SK-MEL-5 (cell line): ENCODE results near the gene RNF222. TPM values are rescaled to one million over a fixed set of nuclear protein-coding genes. Genes with fewer than 3 reads are reported as not detected.
"Not testable (repeated sequence)": the region's sequence is repeated elsewhere in the genome, so short reads cannot be mapped to it uniquely, and the experiment has no call there.

Source experiments
- DNase-seq: peaks from one replicate; pipeline ENCODE4 v3.0.0-alpha.2; 2016; ENCODE audit warnings: low read depth, low spot score
- in situ Hi-C: cut with HindIII; loops from 2 replicates; pipeline ENCODE4 v1.10.0; 2016; ENCODE audit warnings: low sequenced_read_pairs, high pct_unique_total_duplicates, low pct_unique_long_range_greater_than_20kb
- total RNA-seq: library from RNA; depleted of rRNA; stranded (reverse); fragments of >200 nt; shearing (Covaris generic); gene quantifications from 2 replicates; pipeline ENCODE4 v1.2.3, GENCODE V29; 2014

The RNF222 gene
- total RNA-seq, 1 experiment from 2014 or later, result not detected

- in situ Hi-C loops, result no loop called here
- no peak for DNase-seq
These were observed 20.8 kb upstream of the RNF222 start for GRCh38 chr17:8418471-8418870.

GRCh38 chr17:8417806-8418205 is 20.2 kb upstream of the RNF222 start:
- in situ Hi-C loops, result no loop called here
- DNase-seq, result no peak

- in situ Hi-C loops, result no loop called here
These were observed 16.3 kb upstream of the RNF222 start for GRCh38 chr17:8413938-8414337.

GRCh38 chr17:8413328-8413727 is 15.7 kb upstream of the RNF222 start:
- in situ Hi-C loops, result no loop called here
- no peak for DNase-seq

More at GRCh38 chr17:8413938-8414337, 16.3 kb upstream of the RNF222 start:
- DNase-seq, result no peak

GRCh38 chr17:8412089-8412488 is 14.5 kb upstream of the RNF222 start:
- in situ Hi-C loops, result no loop called here
- DNase-seq, result no peak

GRCh38 chr17:8410883-8411238 is 13.2 kb upstream of the RNF222 start:
- DNase-seq, result no peak
- in situ Hi-C loops, result no loop called here

GRCh38 chr17:8409966-8410882 is 12.6 kb upstream of the RNF222 start:
- in situ Hi-C loops, result no loop called here
- peak; percentile 94 for DNase-seq

- DNase-seq, result peak; percentile 91
- in situ Hi-C loops, result no loop called here
These were observed 10.7 kb upstream of the RNF222 start for GRCh38 chr17:8408371-8408770.

GRCh38 chr17:8406174-8406573 is 8.5 kb upstream of the RNF222 start:
- DNase-seq, result no peak
- in situ Hi-C loops, result no loop called here

- in situ Hi-C loops, result no loop called here
- no peak for DNase-seq
These were observed 7.9 kb upstream of the RNF222 start for GRCh38 chr17:8405499-8406016.

- in situ Hi-C loops, result no loop called here
These were observed 5.4 kb upstream of the RNF222 start for GRCh38 chr17:8402921-8403536.

GRCh38 chr17:8401107-8401506 is 3.5 kb upstream of the RNF222 start:
- in situ Hi-C loops, result no loop called here
- no peak for DNase-seq

More at GRCh38 chr17:8402921-8403536, 5.4 kb upstream of the RNF222 start:
- DNase-seq, result no peak

GRCh38 chr17:8398980-8399379 is 1.4 kb upstream of the RNF222 start:
- DNase-seq, result no peak
- in situ Hi-C loops, result no loop called here

GRCh38 chr17:8394497-8394896 is 3.1 kb downstream of the RNF222 start:
- in situ Hi-C loops, DNase-seq: not testable (repeated sequence)

- in situ Hi-C loops, result no loop called here
- no peak for DNase-seq
These were observed 4.0 kb downstream of the RNF222 start for GRCh38 chr17:8393470-8394231.

GRCh38 chr17:8392674-8393469 is 4.8 kb downstream of the RNF222 start:
- in situ Hi-C loops, result no loop called here
- DNase-seq, result no peak

GRCh38 chr17:8392274-8392673 is 5.4 kb downstream of the RNF222 start:
- in situ Hi-C loops, result no loop called here
- no peak for DNase-seq
